H1 (cell line): Measurements from ENCODE around the gene ST14. TPM values are rescaled to one million over a fixed set of nuclear protein-coding genes. Genes with fewer than 3 reads are reported as not detected.

Source experiments
- CTCF ChIA-PET: fragments of 300-600 bp; sonication (Branson Sonifier 250); formaldehyde crosslinking; loops from one replicate; lab custom pipeline; 2021; ENCODE audit not compliant: partially characterized antibody; lab: Charles Lee
- POLR2A ChIA-PET: fragments of 300-600 bp; sonication (Branson Sonifier 250); formaldehyde crosslinking; loops from one replicate; lab custom pipeline; 2021; ENCODE audit warnings: inconsistent platforms; ENCODE audit not compliant: partially characterized antibody; lab: Charles Lee
- DNase-seq, 2 experiments: peaks; one replicate each; pipeline versions ENCODE4 v3.0.0 to v3.0.0-alpha.2; 2010 to 2022; ENCODE audit warnings: low spot score in 2 of 2, low read depth in 1 of 2, mixed read lengths in 1 of 2
- FAIRE-seq: peaks from 2 replicates; lab custom pipeline; 2011; peaks lifted over from hg19 to GRCh38; lab: Jason Lieb, UNC
- H2AFZ ChIP-seq: 2 replicates; pipeline ENCODE4 v1.8.1; 2012; ENCODE audit warnings: low read length, inconsistent platforms
- H2AK5ac ChIP-seq: 2 replicates; pipeline ENCODE4 v1.6.1; 2013; ENCODE audit warnings: low read depth, low read length
- H2BK120ac ChIP-seq: replicated peaks from 2 replicates; pipeline ENCODE3; 2013; ENCODE audit warnings: low read depth, low read length, inconsistent platforms
- H2BK12ac ChIP-seq: 2 replicates; pipeline ENCODE4 v1.6.1; 2013; ENCODE audit warnings: low read depth, low read length
- H2BK15ac ChIP-seq: 2 replicates; pipeline ENCODE4 v1.6.1; 2013; ENCODE audit warnings: low read length
- H2BK20ac ChIP-seq: 2 replicates; pipeline ENCODE4 v1.6.1; 2013; ENCODE audit warnings: low read length
- H2BK5ac ChIP-seq: 2 replicates; pipeline ENCODE4 v1.6.1; 2013; ENCODE audit warnings: low read depth, low read length
- H3K14ac ChIP-seq: 2 replicates; pipeline ENCODE4 v1.6.1; 2013; ENCODE audit warnings: inconsistent platforms; ENCODE audit not compliant: insufficient read length
- H3K18ac ChIP-seq: 2 replicates; pipeline ENCODE4 v1.6.1; 2013; ENCODE audit warnings: low read length; ENCODE audit errors: extremely low read depth
- H3K23ac ChIP-seq: 2 replicates; pipeline ENCODE4 v1.6.1; 2013; ENCODE audit warnings: inconsistent platforms; ENCODE audit not compliant: insufficient read length
- H3K23me2 ChIP-seq: 2 replicates; pipeline ENCODE4 v1.6.1; 2013; ENCODE audit warnings: low read depth, low read length
- H3K27ac ChIP-seq: 2 replicates; pipeline ENCODE4 v1.6.1; 2011; ENCODE audit warnings: low read depth, low read length, inconsistent platforms
- H3K27me3 ChIP-seq, 4 experiments: replicated peaks in 1 of 4; 1 replicate in 1 of 4; 2 replicates in 3 of 4; pipeline versions ENCODE4 v1.6.1 to v1.8.1; 2011 to 2013; ENCODE audit warnings: low read length in 3 of 4, mild to moderate bottlenecking in 3 of 4, inconsistent platforms in 2 of 4, mixed read lengths in 2 of 4, moderate library complexity in 1 of 4; ENCODE audit not compliant: control insufficient read depth in 3 of 4, insufficient read depth in 3 of 4; ENCODE audit errors: extremely low read depth in 1 of 4
- H3K36me3 ChIP-seq, 4 experiments: 2 replicates each; pipeline versions ENCODE4 v1.6.1 to v1.8.1; 2011 to 2013; ENCODE audit warnings: mild to moderate bottlenecking in 4 of 4, low read length in 3 of 4, moderate library complexity in 2 of 4, control low read depth in 1 of 4, inconsistent platforms in 1 of 4; ENCODE audit not compliant: insufficient read depth in 4 of 4, control insufficient read depth in 2 of 4
- H3K4ac ChIP-seq: replicated peaks from 2 replicates; pipeline ENCODE3; 2013; ENCODE audit warnings: low read length, low read depth, mixed read lengths, inconsistent platforms; ENCODE audit not compliant: insufficient read length
- H3K4me1 ChIP-seq, 4 experiments: replicated peaks in 1 of 4; 1 replicate in 1 of 4; 2 replicates in 3 of 4; pipeline versions ENCODE4 v1.6.1 to v1.8.1; 2011 to 2013; ENCODE audit warnings: low read length in 3 of 4, inconsistent platforms in 2 of 4, mixed read lengths in 1 of 4; ENCODE audit not compliant: insufficient read depth in 4 of 4, control insufficient read depth in 3 of 4
- H3K4me2 ChIP-seq, 2 experiments: 2 replicates each; pipeline versions ENCODE4 v1.6.1 to v1.8.1; 2011 to 2013; ENCODE audit warnings: low read depth in 2 of 2, low read length in 2 of 2, control low read depth in 1 of 2, inconsistent platforms in 1 of 2, mild to moderate bottlenecking in 1 of 2; ENCODE audit not compliant: insufficient read depth in 1 of 2
- H3K4me3 ChIP-seq, 4 experiments: fragments of 200-600, 300-600 bp in 1 of 4; sonication (generic), shearing (Covaris generic), sonication (Bioruptor Twin) in 1 of 4; 2 replicates each; pipeline versions ENCODE4 v1.5.1 to v1.8.1; 2011 to 2016; ENCODE audit warnings: low read length in 4 of 4, low read depth in 3 of 4, control low read depth in 2 of 4, inconsistent platforms in 2 of 4, mild to moderate bottlenecking in 2 of 4, mixed read lengths in 1 of 4, moderate library complexity in 1 of 4; ENCODE audit not compliant: insufficient read depth in 2 of 4; ENCODE audit errors: extremely low read depth in 1 of 4
- H3K56ac ChIP-seq: replicated peaks from 2 replicates; pipeline ENCODE3; 2013; ENCODE audit warnings: low read depth, mild to moderate bottlenecking, mixed read lengths, low read length, inconsistent platforms; ENCODE audit not compliant: insufficient read length
- H3K79me1 ChIP-seq: 2 replicates; pipeline ENCODE4 v1.6.1; 2013; ENCODE audit warnings: low read depth, low read length, control low read depth
- H3K79me2 ChIP-seq, 2 experiments: 2 replicates each; pipeline versions ENCODE4 v1.6.1 to v1.8.1; 2012 to 2013; ENCODE audit warnings: low read length in 2 of 2, mild to moderate bottlenecking in 2 of 2, inconsistent platforms in 1 of 2; ENCODE audit not compliant: insufficient read depth in 2 of 2, control insufficient read depth in 1 of 2
- H3K9ac ChIP-seq, 4 experiments: replicated peaks in 1 of 4; 1 replicate in 1 of 4; 2 replicates in 3 of 4; pipeline versions ENCODE4 v1.6.1 to v1.8.1; 2011 to 2013; ENCODE audit warnings: low read depth in 3 of 4, low read length in 3 of 4, control low read depth in 2 of 4, mild to moderate bottlenecking in 2 of 4, moderate library complexity in 2 of 4, inconsistent platforms in 1 of 4; ENCODE audit errors: extremely low read depth in 1 of 4
- H3K9me3 ChIP-seq, 2 experiments: 2 replicates each; pipeline versions ENCODE4 v1.6.1 to v1.8.1; 2012 to 2013; ENCODE audit warnings: mild to moderate bottlenecking in 2 of 2, moderate library complexity in 2 of 2, control low read depth in 1 of 2, inconsistent platforms in 1 of 2, low read depth in 1 of 2, low read length in 1 of 2, mixed read lengths in 1 of 2; ENCODE audit not compliant: insufficient read depth in 2 of 2
- H4K20me1 ChIP-seq, 2 experiments: replicated peaks in 1 of 2; 2 replicates each; pipeline versions ENCODE3 to v1.8.1; 2011 to 2013; ENCODE audit warnings: inconsistent platforms in 2 of 2, low read length in 2 of 2, mild to moderate bottlenecking in 1 of 2; ENCODE audit not compliant: insufficient read depth in 2 of 2, control insufficient read depth in 1 of 2
- H4K5ac ChIP-seq: 2 replicates; pipeline ENCODE4 v1.6.1; 2013; ENCODE audit warnings: low read length, low read depth, mixed read lengths, inconsistent platforms; ENCODE audit not compliant: insufficient read length
- H4K8ac ChIP-seq: 2 replicates; pipeline ENCODE4 v1.8.0; 2013; ENCODE audit warnings: mild to moderate bottlenecking, moderate library complexity, low read length, inconsistent platforms; ENCODE audit not compliant: insufficient read depth; ENCODE audit errors: extremely low read depth
- H4K91ac ChIP-seq: replicated peaks from 2 replicates; pipeline ENCODE3; 2013; ENCODE audit warnings: low read length, mixed read lengths, inconsistent platforms; ENCODE audit not compliant: insufficient read length
- EGR1 ChIP-seq: IDR thresholded peaks from 2 replicates; pipeline ENCODE4 v1.6.1; 2011; ENCODE audit warnings: low read depth, low read length, borderline replicate concordance
- EP300 ChIP-seq, 2 experiments: IDR thresholded peaks; 1 replicate in 1 of 2; 2 replicates in 1 of 2; pipeline ENCODE4 v1.6.1; 2011 to 2012; ENCODE audit warnings: low read depth in 2 of 2, low read length in 2 of 2, mild to moderate bottlenecking in 2 of 2, borderline replicate concordance in 1 of 2, inconsistent platforms in 1 of 2, moderate library complexity in 1 of 2
- KDM1A ChIP-seq: fragments of 200-600, 300-600 bp; sonication (generic); IDR thresholded peaks from 2 replicates; pipeline ENCODE4 v1.7.1; 2016; ENCODE audit warnings: mild to moderate bottlenecking, low read length, borderline replicate concordance
- POLR2A ChIP-seq, 2 experiments: IDR thresholded peaks; 1 replicate in 1 of 2; 2 replicates in 1 of 2; pipeline ENCODE4 v1.6.1; 2011; ENCODE audit warnings: low read depth in 2 of 2, low read length in 2 of 2, mild to moderate bottlenecking in 2 of 2; ENCODE audit errors: control extremely low read depth in 1 of 2
- SAP30 ChIP-seq: fragments of 300-600 bp; sonication (generic); IDR thresholded peaks from 2 replicates; pipeline ENCODE4 v1.7.1; 2012; ENCODE audit warnings: low read length, moderate library complexity, mild to moderate bottlenecking, inconsistent platforms; ENCODE audit not compliant: insufficient read depth, insufficient replicate concordance
- SIX5 ChIP-seq: IDR thresholded peaks from 2 replicates; pipeline ENCODE4 v1.6.1; 2011; ENCODE audit warnings: mild to moderate bottlenecking, low read depth, low read length
- WGBS, 2 experiments: shearing (Covaris generic) in 1 of 2; methylation state at CpG; one replicate each; pipeline versions ENCODE4 v1.1.6 to v1.1.7; 2013 to 2015; ENCODE audit warnings: low lambda C conversion rate in 2 of 2, mixed read lengths in 2 of 2, inconsistent platforms in 1 of 2, low coverage in 1 of 2, missing lambda C conversion rate in 1 of 2; ENCODE audit not compliant: insufficient replicate concordance in 2 of 2, insufficient coverage in 1 of 2, insufficient read length in 1 of 2; ENCODE audit errors: extremely low coverage in 1 of 2, missing lambda C conversion rate in 1 of 2; 5-methylcytosine and 5-hydroxymethylcytosine counted together
- polyA plus RNA-seq, 7 experiments: library from polyadenylated mRNA; depleted of rRNA in 3 of 7; stranded (reverse) in 5 of 7; unstranded in 2 of 7; fragments of >200 nt in 5 of 7; fragments of 200-250 nt in 2 of 7; gene quantifications; 1 replicate in 5 of 7; 2 replicates in 1 of 7; 4 replicates in 1 of 7; pipeline versions ENCODE4 v1.2.1 to v1.2.3, GENCODE V29; 2011 to 2013; ENCODE audit warnings: missing spikeins in 2 of 7, mixed read lengths in 2 of 7
- total RNA-seq: library from RNA; stranded (reverse); fragmentation: NEBNext Ultra II Directional; extraction: Animal tissue kit (Norgen Biotek cat#: 25700); gene quantifications from 2 replicates; pipeline ENCODE4 v1.2.1, GENCODE V29; 2021

ST14 gene
- total and polyA plus RNA-seq, 2 of the 8 experiments (the other 6 are each of a cell fraction or from before 2014, with no cell fraction given), result 22.4 to 24.9 TPM

DNA sequence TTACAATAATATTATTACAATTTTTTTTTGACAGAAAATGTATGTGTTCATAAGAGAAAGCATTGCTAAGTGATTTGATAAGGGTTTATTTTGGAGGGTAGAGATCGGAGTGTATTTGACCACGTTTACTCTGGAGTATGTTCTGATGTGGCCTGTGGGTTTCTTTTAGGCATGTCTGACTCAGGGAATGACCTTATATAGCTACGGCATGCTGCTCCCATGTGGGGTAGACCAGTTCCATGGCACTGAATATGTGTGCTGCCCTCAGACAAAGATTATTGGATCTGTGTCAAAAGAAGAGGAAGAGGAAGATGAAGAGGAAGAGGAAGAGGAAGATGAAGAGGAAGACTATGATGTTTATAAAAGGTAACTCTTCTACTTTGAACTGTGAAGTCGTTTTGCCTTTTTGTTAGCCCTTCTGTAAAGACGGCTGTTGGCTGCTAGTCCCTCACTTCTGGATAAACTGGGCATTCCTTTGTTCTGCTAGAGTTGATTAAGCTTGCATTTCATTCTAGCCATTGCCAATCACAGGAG is 38.1 kb upstream of the ST14 start:
- no peak overlapping the region for H3K27ac ChIP-seq
- peaks cover 11% of the 10 kb centered on the region for H3K79me1 ChIP-seq
- TF ChIP-seq KDM1A, result no peak
- no peak for TF ChIP-seq SIX5
- no peak for TF ChIP-seq EGR1
- no peak for TF ChIP-seq POLR2A (IDR thresholded peaks at IDR 0.05; ENCODE audit: control extremely low read depth in 1 of 2, low read depth in 2 of 2, low read length in 2 of 2)
- no peak for TF ChIP-seq SAP30
- TF ChIP-seq EP300 (IDR thresholded peaks at IDR 0.05; ENCODE audit: borderline replicate concordance in 1 of 2, low read depth in 2 of 2, low read length in 2 of 2), result no peak
- TF ChIP-seq, all 59 proteins: peak for 0
- Histone ChIP-seq H3K27me3 (no peaks in the 10 kb centered on the region), H2BK12ac (no peak overlapping the region), H3K36me3 (peaks cover 19 to 54% (median 39%) of the 10 kb centered on the region in 4 experiments), H3K9ac (no peak overlapping the region), H2AK5ac (no peak overlapping the region), H2BK120ac (no peak overlapping the region), H2BK5ac (no peak overlapping the region), H3K18ac (no peak overlapping the region), H3K79me2 (peaks cover 0 to 19% of the 10 kb centered on the region in 2 experiments; a peak in 1 of 4 replicates), H3K4me1 (0 out of 7 replicates have a peak, but pooled peaks cover 0 to 3% (median 0%) of the 10 kb centered on the region in 4 experiments), H4K5ac (no peak overlapping the region), H3K14ac (no peak overlapping the region), H2BK15ac (no peak overlapping the region), H3K56ac (no peak overlapping the region), H4K91ac (no peak overlapping the region), H3K23ac (no peak overlapping the region), H3K4me2 (no peak overlapping the region), H4K20me1 (peaks cover 0 to 6% of the 10 kb centered on the region in 2 experiments), H3K4me3 (no peak overlapping the region), H3K9me3 (no peaks in the 10 kb centered on the region), H2BK20ac (no peak overlapping the region), H3K4ac (no peak overlapping the region), H2AFZ (no peak overlapping the region), H3K23me2 (no peaks in the 10 kb centered on the region; the same call in 1 of the 2 replicates), H4K8ac (no peak overlapping the region)
- ChIA-PET POLR2A (interaction anchor here (0.6 kb wide), 1 partner anchor 119 kb away, joined by 4 read pairs; the partner anchor contains the start of gene PRDM10), CTCF (interaction anchor here (0.6 to 10.2 kb wide), 4 partner anchors 13 to 130 kb away, joined by 3 to 92 read pairs (median 3); no protein-coding TSS in a partner anchor)
- FAIRE-seq (no peak), DNase-seq (no peak)
- WGBS, 2 experiments, result 88 to 100% methylated on average over 1 to 5 of the region's 5 CpGs
